ENCODE data around the gene HIVEP1. TPM values are rescaled to one million over a fixed set of nuclear protein-coding genes. Genes with fewer than 3 reads are reported as not detected.

Gene HIVEP1
- 7.4 and 11.1 TPM in 2 replicates for total RNA-seq (2016; rRNA removed; fragmentation: Illumina TruSeq; extraction: Trizol)
- 1.6 and 2.1 TPM in 2 replicates for total RNA-seq (2016; cell fraction: cytosol; rRNA removed; fragmentation: Illumina TruSeq; extraction: Trizol; ENCODE audit: low read depth)
- 7.9 and 9.1 TPM in 2 replicates for total RNA-seq (2016; cell fraction: insoluble cytoplasmic fraction; rRNA removed; fragmentation: Illumina TruSeq; extraction: Trizol)
- 4.1 and 4.8 TPM in 2 replicates for total RNA-seq (2016; cell fraction: membrane; rRNA removed; fragmentation: Illumina TruSeq; extraction: Trizol)
- 20.1 and 25.7 TPM in 2 replicates for total RNA-seq (2016; cell fraction: nucleus; rRNA removed; fragmentation: Illumina TruSeq; extraction: Trizol)
- polyA plus RNA-seq (2011; rRNA removed) = 9.9 and 10.9 TPM in 2 replicates
- polyA plus RNA-seq (2011; cell fraction: cytosol; rRNA removed) = 8.4 and 8.9 TPM in 2 replicates
- polyA plus RNA-seq (2011; cell fraction: nucleus; rRNA removed) = 15.8 and 16.8 TPM in 2 replicates
- polyA plus RNA-seq (2012) = 7.8 and 9.0 TPM in 2 replicates
- polyA plus RNA-seq (2016; cell fraction: cytosol; fragmentation: Illumina TruSeq; extraction: Trizol; ENCODE audit: low read depth) = 0.77 and 1.1 TPM in 2 replicates
- 6.8 and 7.6 TPM in 2 replicates for polyA plus RNA-seq (2016; cell fraction: insoluble cytoplasmic fraction; fragmentation: Illumina TruSeq; extraction: Trizol; ENCODE audit: low read depth)
- polyA plus RNA-seq (2016; cell fraction: membrane; fragmentation: Illumina TruSeq; extraction: Trizol; ENCODE audit: low read depth) = 1.6 and 1.7 TPM in 2 replicates
- 13.9 and 14.0 TPM in 2 replicates for polyA plus RNA-seq (2016; cell fraction: nucleus; fragmentation: Illumina TruSeq; extraction: Trizol; ENCODE audit: insufficient read depth, low read depth)
- polyA minus RNA-seq (2011; rRNA and poly(A)+ RNA removed; ENCODE audit: low replicate concordance) = 28.2 and 31.3 TPM in 2 replicates
- 11.1 and 13.6 TPM in 2 replicates for polyA minus RNA-seq (2011; cell fraction: cytosol; rRNA and poly(A)+ RNA removed)
- polyA minus RNA-seq (2011; cell fraction: nucleus; rRNA and poly(A)+ RNA removed) = 69.6 and 70.4 TPM in 2 replicates
- percentile 83 among the genes with signal in this experiment for Bru-seq, nascent RNA
- percentile 68 among the genes with signal in this experiment for BruChase-seq, experiment 1, labeled RNA remaining after a 6-hour chase
- BruChase-seq, experiment 2, labeled RNA remaining after a 2-hour chase = percentile 78 among the genes with signal in this experiment
- long read RNA-seq, experiment 1, partial matches to known transcripts = 1 of 2 reads
- long read RNA-seq, experiment 1, other reads (novel, unspliced or antisense) = 0 of 2 reads
- long read RNA-seq, experiment 2, partial matches to known transcripts = 0 of 3 reads
- long read RNA-seq, experiment 2, other reads (novel, unspliced or antisense) = 3 of 3 reads

DNA sequence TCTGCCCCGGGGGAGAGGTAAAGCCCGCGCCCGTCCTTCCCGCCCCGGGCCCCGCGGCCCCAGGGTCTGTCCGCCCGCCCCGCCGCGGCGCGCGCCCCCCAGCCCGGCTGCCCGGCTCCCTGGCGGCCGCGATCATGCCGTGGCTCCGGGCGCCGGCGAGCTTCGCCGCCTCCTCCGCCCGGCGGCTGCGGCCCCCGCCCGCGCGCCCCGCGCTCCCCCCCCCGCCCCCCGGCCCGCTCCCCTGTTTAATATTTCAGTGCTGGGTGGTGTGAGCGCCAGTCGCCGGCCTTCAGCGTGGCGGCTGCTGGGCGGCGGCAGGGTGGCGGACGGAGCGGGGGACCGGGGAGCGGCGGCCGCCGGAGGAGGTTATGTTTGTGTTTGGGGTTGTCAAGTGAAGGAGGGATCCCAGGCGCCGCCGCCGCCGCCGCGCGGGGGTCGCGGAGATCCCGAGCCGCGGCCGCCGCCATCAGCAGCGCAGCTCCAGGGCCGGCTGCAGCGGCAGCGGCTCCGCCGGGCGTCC, at the start of gene HIVEP1:
Gene HIVEP1, plus strand, starts transcription at position 275 of the 520 bp plus-strand sequence. CDS start 3,317 bp downstream, outside the sequence.
- POLR2A ChIA-PET = interaction anchor here (1.2 kb wide), 1 partner anchor 1593 kb away, joined by 3 read pairs; no protein-coding TSS in a partner anchor

More for the DNA sequence above, at the start of gene HIVEP1:
- Histone ChIP-seq H3K4me3 (replicated peaks in 1 of 3; ENCODE audit: insufficient read depth in 1 of 3, low read depth in 2 of 3, low read length in 3 of 3) (peak within 1 kb of the TSS; percentile 90 to 94 (median 91)), H3K9me3 (ENCODE audit: low read length) (no peaks in the 10 kb centered on the region), H3K4me1 (ENCODE audit: insufficient read depth, low read length) (peaks cover 26% of the 10 kb centered on the region), H3K79me2 (ENCODE audit: insufficient read depth, low read length) (peaks cover 36% of the 10 kb centered on the region), H3K27ac (ENCODE audit: extremely low read length, insufficient read depth, low read length) (peak within 1 kb of the TSS; percentile 91), H3K9ac (ENCODE audit: insufficient read depth, low read depth, low read length) (peak within 1 kb of the TSS; percentile 96), H2AFZ (ENCODE audit: low read length) (no peak within 1 kb of the TSS), H3K36me3 (replicated peaks in 1 of 2; ENCODE audit: control insufficient read depth in 1 of 2, insufficient read depth in 2 of 2, low read length in 2 of 2) (peaks cover 1 to 7% of the 10 kb centered on the region in 2 experiments; a peak in 2 of 5 replicates), H4K20me1 (ENCODE audit: insufficient read depth, low read length) (peaks cover 17% of the 10 kb centered on the region), H3K27me3 (ENCODE audit: control insufficient read depth in 1 of 2, insufficient read depth in 2 of 2, low read length in 2 of 2) (no peaks in the 10 kb centered on the region; a peak in 1 of 5 replicates), H3K4me2 (ENCODE audit: low read depth, low read length) (peak within 1 kb of the TSS; percentile 77)
- DNase-seq (ENCODE audit: low spot score) = no peak
- BruUV-seq (replicated peaks) = no TSS peak
- FAIRE-seq = no peak
- TF ChIP-seq HNF4G (IDR thresholded peaks at IDR 0.05; ENCODE audit: borderline replicate concordance, low read depth, low read length) (no peak), HNF4G (CRISPR knock-in tag; IDR thresholded peaks at IDR 0.05; ENCODE audit: borderline replicate concordance, low read depth) (0 out of 2 replicates have a peak, but pooled peaks have one; percentile 30), HNRNPLL (IDR thresholded peaks at IDR 0.05; ENCODE audit: low read depth, low read length, poor library complexity, severe bottlenecking) (peak; percentile 2), HNRNPK (IDR thresholded peaks at IDR 0.05; ENCODE audit: low read depth, low read length, poor library complexity, severe bottlenecking) (peak; percentile 9), MXD1 (CRISPR knock-in tag; IDR thresholded peaks at IDR 0.05) (peak; percentile 10; the same call in 1 of the 2 replicates), ZNF563 (CRISPR knock-in tag; IDR thresholded peaks at IDR 0.05) (peak; percentile 6; the same call in 1 of the 2 replicates), NONO (IDR thresholded peaks at IDR 0.05) (no peak), NONO (CRISPR knock-in tag; conservative IDR thresholded peaks at IDR 0.05) (0 out of 2 replicates have a peak, but pooled peaks have one; percentile 23), MBNL3 (CRISPR knock-in tag; conservative IDR thresholded peaks at IDR 0.05) (no peak), ZNF180 (CRISPR knock-in tag; IDR thresholded peaks at IDR 0.05; ENCODE audit: borderline replicate concordance, low read depth) (no peak)
- intact Hi-C loops (cut with micrococcal nuclease; ENCODE audit: unreplicated experiment) (loop anchor here (10.0 kb wide), 1 partner anchor 477 kb away; the partner anchor contains the start of gene TMEM170B), in situ Hi-C loops (cut with HindIII; ENCODE audit: extremely low pct_ligation_motif_present, low pct_unique_long_range_greater_than_20kb) (no loop called here)
- ATAC-seq = peak; percentile 1; the same call in 2 of the 3 replicates
- CTCF ChIA-PET (ENCODE audit: low intra/inter-chr PET ratio, low total read pairs) = no interaction called here
- WGBS (ENCODE audit: low lambda C conversion rate) = 0% methylated on average over 6 of the region's 78 CpGs

Data from HepG2 (cell line).